Aortic smooth muscle cell (primary cell): Measurements from ENCODE around the gene CDA. TPM values are rescaled to one million over a fixed set of nuclear protein-coding genes. Genes with fewer than 3 reads are reported as not detected.

Source experiments
- total RNA-seq: library from RNA; depleted of rRNA; stranded (reverse); fragments of >200 nt; gene quantifications from 2 replicates; pipeline ENCODE4 v1.2.3, GENCODE V29; 2014

Gene CDA
- 0.12 TPM in 1 of 2 replicates, not detected in the other for total RNA-seq

DNA sequence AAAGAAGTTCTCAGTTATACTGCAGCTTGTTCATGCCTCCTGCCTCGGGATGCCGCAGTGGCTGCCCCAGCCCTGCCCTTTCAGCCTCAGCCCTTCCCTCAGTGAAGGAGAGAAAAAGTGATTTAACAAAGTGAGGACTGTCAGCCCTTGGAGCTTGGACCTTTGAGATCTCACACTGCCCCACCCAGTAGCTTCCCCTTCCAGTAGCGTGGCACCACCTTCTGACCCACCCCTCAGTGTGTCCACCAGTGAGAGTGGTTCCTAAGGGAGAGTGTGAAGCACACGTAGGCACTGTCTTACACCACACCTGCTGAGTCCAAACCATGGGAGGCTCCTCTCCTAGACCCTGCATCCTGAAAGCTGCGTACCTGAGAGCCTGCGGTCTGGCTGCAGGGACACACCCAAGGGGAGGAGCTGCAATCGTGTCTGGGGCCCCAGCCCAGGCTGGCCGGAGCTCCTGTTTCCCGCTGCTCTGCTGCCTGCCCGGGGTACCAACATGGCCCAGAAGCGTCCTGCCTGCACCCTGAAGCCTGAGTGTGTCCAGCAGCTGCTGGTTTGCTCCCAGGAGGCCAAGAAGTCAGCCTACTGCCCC is at the start of gene CDA:
CDA (plus strand) TSS at position 464 of the 592 bp plus-strand sequence; CDS start at position 497, 33 bp downstream.

DNA sequence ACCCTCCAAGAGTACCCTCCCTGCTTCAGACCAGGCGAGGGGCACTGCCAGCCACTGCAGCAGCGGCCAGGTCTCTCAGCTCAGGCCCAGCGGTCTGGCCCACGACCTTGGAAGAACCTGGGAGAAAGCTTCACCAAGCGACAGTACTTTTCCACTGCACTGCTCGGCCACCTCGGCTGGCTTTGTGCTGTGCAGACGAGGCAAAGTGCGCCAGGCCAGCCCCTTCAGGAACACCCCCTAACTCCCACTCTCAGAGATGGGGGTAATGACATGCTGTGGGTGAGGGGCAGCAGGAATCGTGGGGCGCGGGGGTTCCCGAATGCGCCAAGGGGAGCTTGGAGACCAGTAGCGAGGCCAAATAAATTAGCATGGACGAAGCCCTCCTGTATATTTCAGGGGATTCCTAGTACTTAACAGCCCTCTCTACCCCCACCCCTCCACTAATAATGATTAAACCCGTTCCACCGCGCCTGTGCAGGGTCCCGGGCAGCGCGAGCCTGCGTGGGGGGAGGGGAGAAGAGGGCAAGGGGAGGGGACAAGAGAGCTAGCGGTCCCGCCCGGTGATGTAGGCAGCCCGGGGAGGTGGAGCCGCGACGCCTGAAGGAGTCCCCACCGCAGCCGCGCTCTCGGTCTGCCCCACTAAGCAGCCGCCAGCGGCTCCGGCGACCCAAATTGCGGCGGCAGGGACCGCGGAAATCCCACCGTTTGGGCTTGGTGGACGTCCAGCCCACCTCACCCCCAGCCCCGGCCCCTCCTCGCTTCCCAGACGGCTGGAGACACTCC is 36.8 kb upstream of the CDA start, which contains the start of gene FAM43B:
FAM43B (plus strand) TSS at position 629 of the 783 bp plus-strand sequence. CDS start 401 bp downstream, outside the sequence.

GRCh38 chr1:20633190-20634064 is 44.5 kb downstream of the CDA start, which contains the start of gene PINK1:
Gene PINK1 (plus strand): TSS chr1:20633458. CDS start chr1:20633549, 91 bp downstream.

DNA sequence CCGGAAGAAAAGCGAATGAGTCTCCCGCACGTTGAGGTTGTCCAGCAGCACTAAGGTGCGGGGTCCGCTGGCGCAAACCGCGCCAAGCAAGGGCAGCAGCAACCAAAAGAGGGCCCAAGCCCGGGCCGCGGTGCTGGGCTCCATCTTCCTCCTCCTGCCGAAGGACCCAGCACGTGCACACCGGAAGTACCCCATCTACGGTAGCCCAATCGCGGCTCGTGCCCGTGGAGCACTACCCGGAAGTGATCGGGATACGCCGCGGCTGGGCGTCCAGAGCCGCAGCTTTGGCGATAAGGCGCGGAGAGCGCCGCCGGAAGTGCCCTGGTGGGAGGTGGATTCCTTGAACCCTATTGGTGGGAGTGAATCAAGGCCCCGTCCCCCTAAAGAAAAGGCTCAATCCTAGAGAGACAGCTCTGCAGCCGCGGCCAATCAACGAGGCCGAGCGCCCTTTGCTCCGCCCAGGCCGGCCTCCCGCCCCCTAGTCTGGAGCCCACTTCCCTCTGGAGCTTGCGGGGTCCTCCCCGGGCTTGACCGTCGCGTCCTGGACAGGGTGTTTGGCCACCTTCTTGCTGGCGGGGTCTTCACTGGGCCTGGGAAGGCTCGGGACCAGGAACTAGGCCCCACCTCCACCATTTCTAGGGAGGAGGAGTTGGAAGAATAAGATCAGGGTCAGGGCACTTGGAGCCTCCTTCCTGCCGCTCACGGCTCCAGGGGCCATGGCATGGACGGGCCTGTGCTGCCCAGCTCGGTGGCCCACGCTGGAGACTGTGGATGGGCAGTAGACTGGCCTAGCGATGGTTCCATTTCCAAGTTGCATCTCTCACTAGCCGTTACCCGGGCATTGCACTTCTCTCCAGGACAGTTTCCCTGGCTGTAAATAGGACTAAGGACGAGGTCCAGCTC is 72.6 kb downstream of the CDA start, which contains the start of gene DDOST:
DDOST (minus strand) TSS at position 163 of the 903 bp plus-strand sequence; CDS start at position 144, 19 bp downstream.

Other genes starting within 250 kb of the CDA start
- 6.9 and 8.2 TPM in 2 replicates for gene CAMK2N1, start 102.9 kb upstream of the CDA start, total RNA-seq
- 21.5 and 24.7 TPM in 2 replicates for gene MUL1, start 80.9 kb upstream of the CDA start, total RNA-seq
- gene FAM43B, start 36.5 kb upstream of the CDA start, total RNA-seq: 0.06 TPM in 1 of 2 replicates, not detected in the other
- gene PINK1, start 44.4 kb downstream of the CDA start, total RNA-seq: 61.9 and 73.1 TPM in 2 replicates
- gene DDOST, start 72.3 kb downstream of the CDA start, total RNA-seq: 331 and 374 TPM in 2 replicates
- gene KIF17, start 128.9 kb downstream of the CDA start, total RNA-seq: 0.13 and 0.19 TPM in 2 replicates
- gene SH2D5, start 143.6 kb downstream of the CDA start, total RNA-seq: 1.6 and 2.5 TPM in 2 replicates
- 230 and 254 TPM in 2 replicates for gene HP1BP3, start 198.2 kb downstream of the CDA start, total RNA-seq